ENCODE data around the gene NFASC.

DNA sequence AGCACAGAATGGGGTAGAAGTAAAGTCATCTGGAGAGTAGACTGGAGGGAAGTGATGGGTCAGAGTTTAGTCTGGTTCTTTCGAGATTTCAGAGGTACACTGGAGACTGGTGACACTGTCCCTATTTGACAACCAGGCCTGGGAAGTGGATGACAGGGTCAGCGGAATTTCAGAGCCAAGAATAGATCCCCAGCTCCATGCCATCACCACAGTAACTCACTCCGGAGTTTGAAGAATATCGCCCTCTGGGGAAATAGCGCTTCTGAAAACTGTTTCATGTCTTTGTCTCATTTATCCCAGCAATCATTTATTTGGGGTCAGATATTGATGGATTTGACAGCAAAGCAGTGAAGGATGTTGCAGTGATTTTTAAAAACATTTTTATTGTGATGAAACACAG lies 7.6 kb upstream of the NFASC start:
- TF ChIP-seq, protein P1, sequence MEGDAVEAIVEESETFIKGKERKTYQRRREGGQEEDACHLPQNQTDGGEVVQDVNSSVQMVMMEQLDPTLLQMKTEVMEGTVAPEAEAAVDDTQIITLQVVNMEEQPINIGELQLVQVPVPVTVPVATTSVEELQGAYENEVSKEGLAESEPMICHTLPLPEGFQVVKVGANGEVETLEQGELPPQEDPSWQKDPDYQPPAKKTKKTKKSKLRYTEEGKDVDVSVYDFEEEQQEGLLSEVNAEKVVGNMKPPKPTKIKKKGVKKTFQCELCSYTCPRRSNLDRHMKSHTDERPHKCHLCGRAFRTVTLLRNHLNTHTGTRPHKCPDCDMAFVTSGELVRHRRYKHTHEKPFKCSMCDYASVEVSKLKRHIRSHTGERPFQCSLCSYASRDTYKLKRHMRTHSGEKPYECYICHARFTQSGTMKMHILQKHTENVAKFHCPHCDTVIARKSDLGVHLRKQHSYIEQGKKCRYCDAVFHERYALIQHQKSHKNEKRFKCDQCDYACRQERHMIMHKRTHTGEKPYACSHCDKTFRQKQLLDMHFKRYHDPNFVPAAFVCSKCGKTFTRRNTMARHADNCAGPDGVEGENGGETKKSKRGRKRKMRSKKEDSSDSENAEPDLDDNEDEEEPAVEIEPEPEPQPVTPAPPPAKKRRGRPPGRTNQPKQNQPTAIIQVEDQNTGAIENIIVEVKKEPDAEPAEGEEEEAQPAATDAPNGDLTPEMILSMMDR (IDR thresholded peaks at IDR 0.05; ENCODE audit: extremely low read depth in 1 of 2, insufficient read depth in 1 of 2, low read depth in 1 of 2, low read length in 2 of 2) = no peak
- TF ChIP-seq POLR2AphosphoS5 (IDR thresholded peaks at IDR 0.05; ENCODE audit: insufficient read depth, low read depth, low read length) (no peak), POLR2A (IDR thresholded peaks at IDR 0.05; ENCODE audit: low read depth, low read length) (no peak), JUN (IDR thresholded peaks at IDR 0.05; ENCODE audit: borderline replicate concordance, insufficient read depth, insufficient read length, low read depth) (no peak), EZH2 (IDR thresholded peaks at IDR 0.05; ENCODE audit: borderline replicate concordance, low read depth, low read length, severe bottlenecking) (no peak), MYC (IDR thresholded peaks at IDR 0.05; ENCODE audit: low read depth, low read length) (no peak), GATA2 (IDR thresholded peaks at IDR 0.05; ENCODE audit: insufficient read depth, insufficient read length, low read depth, low read length) (no peak), FOS (IDR thresholded peaks at IDR 0.05; ENCODE audit: borderline replicate concordance, insufficient read depth, low read length) (no peak)
- TF ChIP-seq, protein P2, sequence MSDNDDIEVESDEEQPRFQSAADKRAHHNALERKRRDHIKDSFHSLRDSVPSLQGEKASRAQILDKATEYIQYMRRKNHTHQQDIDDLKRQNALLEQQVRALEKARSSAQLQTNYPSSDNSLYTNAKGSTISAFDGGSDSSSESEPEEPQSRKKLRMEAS (IDR thresholded peaks at IDR 0.05; ENCODE audit: insufficient read depth, insufficient read length) = no peak
